Activated CD4-positive, alpha-beta memory T cell treated with anti-CD3 and anti-CD28 coated beads for 36 hours (primary cell): Measurements from ENCODE around the gene NTSR2. TPM values are rescaled to one million over a fixed set of nuclear protein-coding genes. Genes with fewer than 3 reads are reported as not detected.

Experiments
- CTCF ChIA-PET: fragments of 350-600 bp; sonication (Branson Sonifier 250); formaldehyde crosslinking; loops from one replicate; lab custom pipeline; 2021; ENCODE audit warnings: antibody characterized with exemption, inconsistent platforms; lab: Charles Lee
- POLR2A ChIA-PET: fragments of 350-600 bp; sonication (Branson Sonifier 250); formaldehyde crosslinking; loops from one replicate; lab custom pipeline; 2021; ENCODE audit warnings: antibody characterized with exemption; lab: Charles Lee
- DNase-seq: peaks from one replicate; pipeline ENCODE4 v3.0.0-alpha.2; 2020
- H3K27ac Mint-ChIP-seq: one replicate; pipeline ENCODE4 v1.8.0; 2021; ENCODE audit warnings: mixed read lengths
- H3K27me3 Mint-ChIP-seq: one replicate; pipeline ENCODE4 v1.8.0; 2021; ENCODE audit warnings: mixed read lengths
- H3K36me3 Mint-ChIP-seq: one replicate; pipeline ENCODE4 v1.8.0; 2021; ENCODE audit warnings: mixed read lengths
- H3K4me1 Mint-ChIP-seq: one replicate; pipeline ENCODE4 v1.8.0; 2021; ENCODE audit warnings: low read depth, mixed read lengths
- H3K4me3 Mint-ChIP-seq: one replicate; pipeline ENCODE4 v1.8.0; 2021; ENCODE audit warnings: mild to moderate bottlenecking, mixed read lengths
- H3K9me3 Mint-ChIP-seq: one replicate; pipeline ENCODE4 v1.8.0; 2021; ENCODE audit warnings: mixed read lengths
- intact Hi-C: fragments of 100-400 bp; cut with micrococcal nuclease; formaldehyde crosslinking; loops from one replicate; pipeline ENCODE4 v1.15.1; 2023
- total RNA-seq, 2 experiments: library from RNA; stranded (reverse); gene quantifications; one replicate each; pipeline ENCODE4 v1.2.3, GENCODE V29; 2021

Gene NTSR2
- not detected for total RNA-seq

DNA sequence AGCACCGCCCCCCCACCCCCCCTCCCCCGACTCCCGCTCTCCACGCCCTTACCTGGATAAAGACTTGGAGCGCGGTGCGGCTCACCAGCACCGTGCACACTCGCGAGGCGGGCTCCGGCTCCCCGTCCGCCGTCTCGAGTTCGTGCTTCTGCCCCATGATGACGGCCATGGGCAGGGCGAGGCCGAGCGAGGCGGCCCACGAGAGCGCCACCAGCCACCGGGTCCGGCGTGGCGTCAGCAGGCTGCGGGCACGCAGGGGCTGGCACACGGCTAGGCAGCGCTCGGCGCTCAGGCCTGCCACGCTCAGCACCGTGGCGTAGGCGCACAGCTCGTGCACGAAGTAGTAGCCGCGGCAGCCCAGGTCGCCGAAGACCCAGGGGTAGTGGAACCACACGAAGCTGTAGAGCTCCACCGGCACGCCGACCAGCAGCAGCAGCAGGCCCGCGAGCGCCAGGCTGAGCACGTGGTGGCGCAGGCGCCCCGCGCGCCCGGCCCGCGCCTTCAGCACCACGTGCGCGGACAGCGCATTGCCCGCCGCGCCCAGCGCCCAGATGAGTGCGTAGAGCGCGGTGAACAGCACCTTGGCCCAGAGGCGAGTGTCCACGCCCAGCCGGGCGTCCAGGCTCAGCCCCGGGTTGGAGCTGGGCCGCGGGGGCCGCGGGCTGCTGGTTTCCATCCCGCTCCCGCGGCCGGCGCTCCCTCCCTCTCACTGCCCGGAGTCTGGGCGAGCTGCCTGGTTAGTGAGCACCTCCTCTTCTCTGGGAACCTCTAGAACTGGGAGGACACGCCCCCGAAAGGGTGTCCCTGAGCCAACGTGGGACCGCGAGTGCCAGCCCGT lies at the start of gene NTSR2:
Gene NTSR2 (minus strand): TSS at position 742 of the 838 bp plus-strand sequence. CDS start 66 bp downstream, at position 676.
- ChIA-PET CTCF (interaction anchor here (0.9 to 1.3 kb wide), 2 partner anchors 23 to 31 kb away, joined by 3 read pairs; no protein-coding TSS in a partner anchor), POLR2A (no interaction called here)
- no peaks in the 10 kb centered on the region for H3K36me3 Mint-ChIP-seq
- peaks cover 5% of the 10 kb centered on the region for H3K4me1 Mint-ChIP-seq
- DNase-seq = peak; percentile 49
- intact Hi-C loops = no loop called here
- peaks cover 32% of the 10 kb centered on the region for H3K27me3 Mint-ChIP-seq
- no peak within 1 kb of the TSS for H3K4me3 Mint-ChIP-seq
- no peak within 1 kb of the TSS for H3K27ac Mint-ChIP-seq
- H3K9me3 Mint-ChIP-seq = no peaks in the 10 kb centered on the region

- Mint-ChIP-seq H3K4me1 (no peaks in the 10 kb centered on the region), H3K4me3 (no peak overlapping the region), H3K27me3 (peaks cover 19% of the 10 kb centered on the region), H3K9me3 (no peaks in the 10 kb centered on the region), H3K27ac (no peak overlapping the region), H3K36me3 (no peaks in the 10 kb centered on the region)
- no peak for DNase-seq
- intact Hi-C loops = no loop called here
- CTCF ChIA-PET = interaction anchor here (0.7 to 1.9 kb wide), 4 partner anchors 16 to 60 kb away, joined by 3 to 6 read pairs (median 3); no protein-coding TSS in a partner anchor
- POLR2A ChIA-PET = no interaction called here
Observed at GRCh38 chr2:11719230-11719977, 49.4 kb upstream of the NTSR2 start.

- ChIA-PET POLR2A (no interaction called here), CTCF (interaction anchor here (0.7 to 1.9 kb wide), 4 partner anchors 17 to 61 kb away, joined by 3 to 6 read pairs (median 3); no protein-coding TSS in a partner anchor)
- Mint-ChIP-seq H3K4me3 (no peak overlapping the region), H3K9me3 (no peaks in the 10 kb centered on the region), H3K4me1 (no peaks in the 10 kb centered on the region), H3K36me3 (no peaks in the 10 kb centered on the region), H3K27me3 (peaks cover 19% of the 10 kb centered on the region), H3K27ac (no peak overlapping the region)
- no peak for DNase-seq
- intact Hi-C loops = no loop called here
Observed at GRCh38 chr2:11718606-11719005, 48.6 kb upstream of the NTSR2 start.

DNA sequence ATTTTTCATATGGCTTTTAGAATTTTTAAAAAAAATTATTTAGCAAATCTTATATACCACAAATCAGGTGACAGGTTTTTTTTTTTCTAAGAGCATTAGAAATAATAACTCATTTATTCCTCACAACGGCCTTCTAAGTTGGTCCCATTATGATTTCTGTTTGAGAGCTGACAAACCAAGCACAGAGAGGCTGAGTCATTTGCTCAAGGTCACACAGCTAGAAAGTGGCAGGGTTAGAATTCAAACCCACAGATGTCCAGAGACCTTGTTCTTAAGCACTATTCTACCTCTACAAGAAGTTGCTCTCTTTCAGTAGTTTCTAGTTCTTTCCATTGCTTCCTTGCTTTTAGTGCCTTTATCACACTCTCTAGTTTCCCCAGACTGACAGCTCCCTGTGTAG lies 47.6 kb upstream of the NTSR2 start:
- ChIA-PET POLR2A (no interaction called here), CTCF (interaction anchor here (1.1 to 1.3 kb wide), 2 partner anchors 18 to 24 kb away, joined by 3 read pairs; no protein-coding TSS in a partner anchor)
- intact Hi-C loops = no loop called here
- H3K4me1 Mint-ChIP-seq = no peaks in the 10 kb centered on the region
- peaks cover 19% of the 10 kb centered on the region for H3K27me3 Mint-ChIP-seq
- no peak overlapping the region for H3K4me3 Mint-ChIP-seq
- H3K36me3 Mint-ChIP-seq = no peaks in the 10 kb centered on the region
- H3K27ac Mint-ChIP-seq = no peak overlapping the region
- no peak for DNase-seq
- no peaks in the 10 kb centered on the region for H3K9me3 Mint-ChIP-seq

DNA sequence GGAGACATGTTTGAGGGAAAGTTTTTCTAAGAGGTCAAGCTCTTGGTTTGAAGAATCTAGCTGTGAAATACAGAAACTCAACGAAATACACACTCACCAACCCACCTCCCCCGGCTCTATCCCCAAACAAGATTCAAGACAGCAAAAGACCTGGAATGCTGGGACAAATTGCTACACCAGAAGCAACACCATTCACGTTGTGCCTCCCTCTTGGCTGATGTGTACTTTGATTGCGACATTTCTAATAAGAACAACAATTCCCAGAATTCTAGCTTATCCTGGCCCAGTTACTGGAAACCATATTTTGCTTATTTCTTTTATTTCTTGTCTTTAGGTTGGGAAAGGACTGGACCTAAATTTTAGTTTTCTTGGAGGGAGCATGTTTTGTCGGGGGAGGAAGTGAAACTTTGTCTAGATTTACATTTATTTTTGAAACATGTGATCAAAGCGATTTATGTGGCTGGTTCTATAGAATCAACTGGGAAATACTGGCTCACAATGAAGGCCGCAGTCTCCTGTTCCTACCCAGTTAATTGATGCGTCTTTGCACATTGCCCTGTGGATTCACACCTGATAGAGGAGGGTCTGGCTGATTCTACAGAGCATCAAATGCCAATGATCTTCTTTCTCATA lies 46.8 kb upstream of the NTSR2 start:
- H3K9me3 Mint-ChIP-seq = no peaks in the 10 kb centered on the region
- POLR2A ChIA-PET = no interaction called here
- H3K4me1 Mint-ChIP-seq = no peaks in the 10 kb centered on the region
- CTCF ChIA-PET = interaction anchor here (0.6 kb wide), 1 partner anchor 24 kb away, joined by 4 read pairs; no protein-coding TSS in a partner anchor
- intact Hi-C loops = no loop called here
- peaks cover 19% of the 10 kb centered on the region for H3K27me3 Mint-ChIP-seq
- H3K4me3 Mint-ChIP-seq = no peak overlapping the region
- no peak overlapping the region for H3K27ac Mint-ChIP-seq
- no peak for DNase-seq
- no peaks in the 10 kb centered on the region for H3K36me3 Mint-ChIP-seq

DNA sequence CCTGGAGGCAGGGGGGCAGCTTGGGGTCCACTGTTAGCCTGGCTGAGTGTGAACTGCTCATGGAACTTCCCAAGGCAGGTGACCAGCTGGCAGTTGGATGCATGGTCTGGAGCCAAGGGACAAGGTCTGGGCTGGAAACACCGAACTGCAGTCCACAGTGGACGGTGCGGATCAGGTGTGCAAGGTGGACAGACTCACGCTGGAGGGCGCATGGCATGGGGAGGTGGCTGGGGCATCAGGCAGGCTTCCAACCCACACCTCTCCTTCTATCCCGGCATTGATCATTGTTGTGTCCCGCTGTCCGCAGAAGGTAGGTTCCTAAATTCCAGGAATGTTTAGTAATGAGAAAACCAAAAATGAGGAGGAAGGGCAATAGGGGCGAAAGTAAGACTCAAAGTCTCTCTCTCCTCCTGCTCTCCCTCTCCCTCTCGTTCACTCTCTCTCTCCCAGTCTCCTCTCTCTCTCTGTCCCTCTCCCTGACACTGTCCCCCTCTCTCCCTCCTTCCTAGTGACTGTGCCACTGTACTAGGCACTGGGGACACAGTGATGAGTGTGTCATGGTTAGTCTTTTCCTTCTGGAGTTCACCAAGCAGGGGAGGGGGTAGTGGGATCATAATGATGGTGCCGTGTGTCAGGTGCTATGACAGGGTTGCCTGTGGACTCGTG lies 46.1 kb upstream of the NTSR2 start:
- H3K9me3 Mint-ChIP-seq = no peaks in the 10 kb centered on the region

GRCh38 chr2:11713815-11714214 lies 43.8 kb upstream of the NTSR2 start:
- H3K27ac Mint-ChIP-seq = no peak overlapping the region
- peaks cover 10% of the 10 kb centered on the region for H3K27me3 Mint-ChIP-seq
- H3K36me3 Mint-ChIP-seq = no peaks in the 10 kb centered on the region
- intact Hi-C loops = no loop called here
- no peak overlapping the region for H3K4me3 Mint-ChIP-seq
- no peak for DNase-seq
- ChIA-PET CTCF (no interaction called here), POLR2A (no interaction called here)
- H3K4me1 Mint-ChIP-seq = no peaks in the 10 kb centered on the region
- no peaks in the 10 kb centered on the region for H3K9me3 Mint-ChIP-seq

More for the DNA sequence above, 46.1 kb upstream of the NTSR2 start:
- no peak for DNase-seq
- Mint-ChIP-seq H3K36me3 (no peaks in the 10 kb centered on the region), H3K4me3 (no peak overlapping the region), H3K27me3 (peaks cover 19% of the 10 kb centered on the region), H3K4me1 (no peaks in the 10 kb centered on the region), H3K27ac (no peak overlapping the region)
- intact Hi-C loops = no loop called here
- POLR2A ChIA-PET = no interaction called here
- CTCF ChIA-PET = interaction anchor here (0.6 kb wide), 1 partner anchor 23 kb away, joined by 4 read pairs; no protein-coding TSS in a partner anchor

DNA sequence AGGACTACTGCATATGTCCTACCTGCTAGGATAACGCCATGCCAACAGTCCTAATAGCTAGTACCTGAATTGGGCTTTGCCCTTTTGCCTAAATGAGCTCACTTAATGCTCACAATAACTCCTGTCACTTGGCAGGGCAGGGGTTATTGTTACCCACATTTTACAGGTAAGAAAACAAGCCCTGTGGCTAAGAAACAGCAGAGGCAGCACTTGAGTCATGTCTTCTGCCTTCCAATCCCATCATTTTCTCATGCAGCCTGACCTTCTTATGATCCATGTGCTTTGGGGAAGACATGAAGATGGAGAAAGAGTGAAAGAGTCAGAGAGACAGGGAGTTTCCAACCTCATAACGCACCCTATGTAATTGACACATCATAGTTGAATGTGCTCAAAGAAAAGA lies 42.9 kb upstream of the NTSR2 start:
- POLR2A ChIA-PET = no interaction called here
- intact Hi-C loops = no loop called here
- CTCF ChIA-PET = no interaction called here
- Mint-ChIP-seq H3K4me1 (no peaks in the 10 kb centered on the region), H3K9me3 (no peaks in the 10 kb centered on the region), H3K27me3 (peaks cover 9% of the 10 kb centered on the region), H3K27ac (no peak overlapping the region), H3K4me3 (no peak overlapping the region), H3K36me3 (no peaks in the 10 kb centered on the region)
- no peak for DNase-seq

- POLR2A ChIA-PET = no interaction called here
- Mint-ChIP-seq H3K27ac (no peak overlapping the region), H3K27me3 (peaks cover 3% of the 10 kb centered on the region), H3K4me3 (no peak overlapping the region), H3K36me3 (no peaks in the 10 kb centered on the region), H3K4me1 (no peaks in the 10 kb centered on the region), H3K9me3 (no peaks in the 10 kb centered on the region)
- DNase-seq = no peak
- CTCF ChIA-PET = no interaction called here
- intact Hi-C loops = no loop called here
Observed at GRCh38 chr2:11711751-11712150, 41.8 kb upstream of the NTSR2 start.

DNA sequence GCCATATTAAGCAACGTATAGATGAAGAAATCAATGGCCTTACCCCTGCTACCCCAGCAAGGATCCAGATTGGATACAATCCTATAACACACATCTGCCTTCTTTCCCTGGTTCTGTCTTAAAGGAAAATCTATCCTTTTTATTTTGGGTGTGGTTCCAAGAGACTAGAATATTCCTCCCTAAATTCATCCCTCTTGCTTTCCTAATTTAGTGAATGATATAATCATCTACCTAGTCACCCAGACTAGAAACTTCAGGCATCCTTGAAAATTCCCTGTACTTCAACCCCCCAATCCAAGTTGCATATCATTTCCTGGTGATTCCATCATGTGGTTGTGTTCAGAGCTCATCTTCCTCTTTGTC lies 41.3 kb upstream of the NTSR2 start:
- POLR2A ChIA-PET = no interaction called here
- CTCF ChIA-PET = no interaction called here
- Mint-ChIP-seq H3K36me3 (no peaks in the 10 kb centered on the region), H3K4me3 (no peak overlapping the region), H3K9me3 (no peaks in the 10 kb centered on the region), H3K4me1 (no peaks in the 10 kb centered on the region), H3K27ac (no peak overlapping the region), H3K27me3 (peaks cover under 1% of the 10 kb centered on the region)
- no peak for DNase-seq
- intact Hi-C loops = no loop called here

- Mint-ChIP-seq H3K9me3 (no peaks in the 10 kb centered on the region), H3K36me3 (no peaks in the 10 kb centered on the region), H3K4me1 (no peaks in the 10 kb centered on the region), H3K4me3 (no peak overlapping the region), H3K27ac (no peak overlapping the region), H3K27me3 (no peaks in the 10 kb centered on the region)
- no peak for DNase-seq
- intact Hi-C loops = no loop called here
- POLR2A ChIA-PET = no interaction called here
- CTCF ChIA-PET = no interaction called here
Observed at GRCh38 chr2:11710632-11711353, 40.8 kb upstream of the NTSR2 start.
